Lower leg skin (tissue), 3 donors: Measurements from ENCODE around the gene UBE2Q1.

Experiments
- POLR2A ChIP-seq, 2 donors: fragments of 450-650 bp; IDR thresholded peaks; one replicate each; pipeline ENCODE4 v1.6.1; 2016 to 2017; ENCODE audit warnings: antibody characterized with exemption in 2 of 2, mild to moderate bottlenecking in 1 of 2, moderate library complexity in 1 of 2
- TF ChIP-seq, protein P1 (sequence below), 3 donors: fragments of 450-650 bp; IDR thresholded peaks; one replicate each; pipeline ENCODE4 v1.5.1; 2016; ENCODE audit warnings: antibody characterized with exemption in 3 of 3, mild to moderate bottlenecking in 3 of 3, moderate library complexity in 2 of 3

- no peak for TF ChIP-seq POLR2A (IDR thresholded peaks at IDR 0.05)
- TF ChIP-seq, protein P1, sequence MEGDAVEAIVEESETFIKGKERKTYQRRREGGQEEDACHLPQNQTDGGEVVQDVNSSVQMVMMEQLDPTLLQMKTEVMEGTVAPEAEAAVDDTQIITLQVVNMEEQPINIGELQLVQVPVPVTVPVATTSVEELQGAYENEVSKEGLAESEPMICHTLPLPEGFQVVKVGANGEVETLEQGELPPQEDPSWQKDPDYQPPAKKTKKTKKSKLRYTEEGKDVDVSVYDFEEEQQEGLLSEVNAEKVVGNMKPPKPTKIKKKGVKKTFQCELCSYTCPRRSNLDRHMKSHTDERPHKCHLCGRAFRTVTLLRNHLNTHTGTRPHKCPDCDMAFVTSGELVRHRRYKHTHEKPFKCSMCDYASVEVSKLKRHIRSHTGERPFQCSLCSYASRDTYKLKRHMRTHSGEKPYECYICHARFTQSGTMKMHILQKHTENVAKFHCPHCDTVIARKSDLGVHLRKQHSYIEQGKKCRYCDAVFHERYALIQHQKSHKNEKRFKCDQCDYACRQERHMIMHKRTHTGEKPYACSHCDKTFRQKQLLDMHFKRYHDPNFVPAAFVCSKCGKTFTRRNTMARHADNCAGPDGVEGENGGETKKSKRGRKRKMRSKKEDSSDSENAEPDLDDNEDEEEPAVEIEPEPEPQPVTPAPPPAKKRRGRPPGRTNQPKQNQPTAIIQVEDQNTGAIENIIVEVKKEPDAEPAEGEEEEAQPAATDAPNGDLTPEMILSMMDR (IDR thresholded peaks at IDR 0.05), result no peak
Observed at GRCh38 chr1:154599658-154600057, 41.2 kb upstream of the UBE2Q1 start.
